Hippocampal formation (tissue), 2 donors: ENCODE data around the gene TYW1.
"Not testable (repeated sequence)": the region's sequence is repeated elsewhere in the genome, so short reads cannot be mapped to it uniquely, and the experiment has no call there.

Source experiments
- DNase-seq, 2 donors: peaks; one replicate each; lab custom pipeline; 2025; lab: John Stamatoyannopoulos, UW

TYW1 gene

GRCh38 chr7:66995050-66995776, 1.4 kb upstream of the TYW1 start, which contains the start of gene SBDS:
Gene SBDS (minus strand): TSS chr7:66995586. CDS start chr7:66995417, 169 bp downstream.
- peak; percentile 93 to 96 for DNase-seq

- not testable (repeated sequence) for DNase-seq
Measured at GRCh38 chr7:67000601-67001258, 4.1 kb downstream of the TYW1 start.

GRCh38 chr7:67004145-67004544, 7.5 kb downstream of the TYW1 start:
- DNase-seq, result not testable (repeated sequence)

GRCh38 chr7:67006965-67007364, 10.3 kb downstream of the TYW1 start:
- DNase-seq, result no peak

- no peak for DNase-seq
Measured at GRCh38 chr7:67008260-67008659, 11.6 kb downstream of the TYW1 start.

GRCh38 chr7:67009677-67010076, 13.0 kb downstream of the TYW1 start:
- DNase-seq, result not testable (repeated sequence)

GRCh38 chr7:67014076-67014622, 17.5 kb downstream of the TYW1 start:
- not testable (repeated sequence) for DNase-seq

- DNase-seq, result not testable (repeated sequence)
Measured at GRCh38 chr7:67017971-67018370, 21.3 kb downstream of the TYW1 start.

GRCh38 chr7:67018940-67019339, 22.3 kb downstream of the TYW1 start:
- DNase-seq, result no peak

GRCh38 chr7:67019562-67020390, 23.1 kb downstream of the TYW1 start:
- DNase-seq, result no peak

- no peak for DNase-seq
Measured at GRCh38 chr7:67021260-67021659, 24.6 kb downstream of the TYW1 start.

GRCh38 chr7:67022511-67022910, 25.9 kb downstream of the TYW1 start:
- DNase-seq, result no peak

- not testable (repeated sequence) for DNase-seq
Measured at GRCh38 chr7:67025459-67025858, 28.8 kb downstream of the TYW1 start.

GRCh38 chr7:67031685-67032084, 35.1 kb downstream of the TYW1 start:
- not testable (repeated sequence) for DNase-seq

GRCh38 chr7:67033251-67033650, 36.6 kb downstream of the TYW1 start:
- DNase-seq, result no peak

- peak; percentile 49 to 74 for DNase-seq
Measured at GRCh38 chr7:67036432-67037395, 40.1 kb downstream of the TYW1 start.

- DNase-seq, result not testable (repeated sequence)
Measured at GRCh38 chr7:67040832-67041231, 44.2 kb downstream of the TYW1 start.

- peak; percentile 28 to 40 for DNase-seq
Measured at GRCh38 chr7:67042781-67043558, 46.3 kb downstream of the TYW1 start.

GRCh38 chr7:67043559-67043930, 46.9 kb downstream of the TYW1 start:
- DNase-seq, result not testable (repeated sequence)

GRCh38 chr7:67045496-67045995, 48.9 kb downstream of the TYW1 start:
- no peak for DNase-seq
